BE2C (cell line): ENCODE data around the gene EEFSEC.

ENCODE experiments used
- DNase-seq: peaks from one replicate; pipeline ENCODE4 v3.0.0-alpha.2; 2020
- H3K27me3 ChIP-seq: fragments of 250-450 bp; sonication (Bioruptor Pico); 2 replicates; pipeline ENCODE4 v1.5.1; 2020; ENCODE audit warnings: mild to moderate bottlenecking
- H3K36me3 ChIP-seq: fragments of 250-450 bp; sonication (Bioruptor Pico); 2 replicates; pipeline ENCODE4 v1.5.1; 2020; ENCODE audit warnings: mild to moderate bottlenecking
- H3K4me1 ChIP-seq: fragments of 250-450 bp; sonication (Bioruptor Pico); 2 replicates; pipeline ENCODE4 v1.5.1; 2020
- H3K4me3 ChIP-seq: 2 replicates; pipeline ENCODE4 v1.5.1; 2011; ENCODE audit warnings: low read depth, low read length
- H3K9me3 ChIP-seq: fragments of 250-450 bp; sonication (Bioruptor Pico); 2 replicates; pipeline ENCODE4 v1.5.1; 2020
- TF ChIP-seq, protein P1 (sequence below): IDR thresholded peaks from 2 replicates; pipeline ENCODE4 v1.5.1; 2012; ENCODE audit warnings: mild to moderate bottlenecking, low read depth, low read length

The EEFSEC gene

DNA sequence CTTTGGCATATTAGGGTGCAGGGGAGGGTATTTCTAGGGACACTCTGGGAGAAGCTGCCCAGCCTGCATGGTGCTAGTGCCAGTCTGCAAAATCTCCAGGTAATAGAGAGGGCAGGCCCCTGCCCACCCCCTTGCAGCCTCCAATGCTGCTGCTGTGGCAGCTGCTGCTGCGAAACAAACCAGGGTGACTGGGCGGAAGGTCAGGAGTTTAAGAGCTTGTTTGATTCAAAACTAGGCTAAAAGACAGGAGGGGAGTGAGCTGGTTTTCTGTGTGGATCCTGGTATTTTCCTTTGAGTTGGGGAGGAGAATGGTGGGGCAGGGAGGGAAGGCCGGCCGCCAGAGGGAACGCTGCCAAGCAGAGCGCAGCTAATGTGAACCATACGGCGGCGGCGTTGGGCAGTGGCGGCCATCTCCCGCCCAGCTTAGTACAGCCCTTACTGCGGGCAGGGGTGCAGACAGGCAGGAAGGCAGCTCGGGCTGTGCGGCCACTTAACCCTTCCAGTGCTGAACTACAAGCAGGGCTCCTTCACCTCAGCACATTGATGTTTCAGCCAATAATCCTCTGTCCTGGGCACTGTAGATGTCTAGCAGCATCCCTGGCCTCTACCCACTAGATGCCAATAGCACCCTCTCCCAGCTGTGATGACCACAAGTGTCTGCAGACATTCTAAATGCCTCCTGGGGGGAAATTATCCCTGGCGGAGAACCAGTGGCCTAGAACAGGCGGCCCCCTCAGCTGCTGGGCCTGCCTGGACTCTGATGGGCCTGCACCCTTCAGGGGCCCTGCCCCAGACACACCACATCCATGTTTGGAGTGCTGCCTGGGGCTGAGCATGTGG lies 125.7 kb downstream of the EEFSEC start:
- peak; percentile 94 for DNase-seq
- H3K9me3 ChIP-seq, result no peaks in the 10 kb centered on the region
- H3K27me3 ChIP-seq, result no peaks in the 10 kb centered on the region
- 0 out of 2 replicates have a peak overlapping the region, but pooled peaks have one; percentile 2 for H3K4me3 ChIP-seq
- H3K36me3 ChIP-seq, result no peaks in the 10 kb centered on the region
- H3K4me1 ChIP-seq, result peaks cover 50% of the 10 kb centered on the region
- TF ChIP-seq, protein P1, sequence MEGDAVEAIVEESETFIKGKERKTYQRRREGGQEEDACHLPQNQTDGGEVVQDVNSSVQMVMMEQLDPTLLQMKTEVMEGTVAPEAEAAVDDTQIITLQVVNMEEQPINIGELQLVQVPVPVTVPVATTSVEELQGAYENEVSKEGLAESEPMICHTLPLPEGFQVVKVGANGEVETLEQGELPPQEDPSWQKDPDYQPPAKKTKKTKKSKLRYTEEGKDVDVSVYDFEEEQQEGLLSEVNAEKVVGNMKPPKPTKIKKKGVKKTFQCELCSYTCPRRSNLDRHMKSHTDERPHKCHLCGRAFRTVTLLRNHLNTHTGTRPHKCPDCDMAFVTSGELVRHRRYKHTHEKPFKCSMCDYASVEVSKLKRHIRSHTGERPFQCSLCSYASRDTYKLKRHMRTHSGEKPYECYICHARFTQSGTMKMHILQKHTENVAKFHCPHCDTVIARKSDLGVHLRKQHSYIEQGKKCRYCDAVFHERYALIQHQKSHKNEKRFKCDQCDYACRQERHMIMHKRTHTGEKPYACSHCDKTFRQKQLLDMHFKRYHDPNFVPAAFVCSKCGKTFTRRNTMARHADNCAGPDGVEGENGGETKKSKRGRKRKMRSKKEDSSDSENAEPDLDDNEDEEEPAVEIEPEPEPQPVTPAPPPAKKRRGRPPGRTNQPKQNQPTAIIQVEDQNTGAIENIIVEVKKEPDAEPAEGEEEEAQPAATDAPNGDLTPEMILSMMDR, result peak; percentile 36

DNA sequence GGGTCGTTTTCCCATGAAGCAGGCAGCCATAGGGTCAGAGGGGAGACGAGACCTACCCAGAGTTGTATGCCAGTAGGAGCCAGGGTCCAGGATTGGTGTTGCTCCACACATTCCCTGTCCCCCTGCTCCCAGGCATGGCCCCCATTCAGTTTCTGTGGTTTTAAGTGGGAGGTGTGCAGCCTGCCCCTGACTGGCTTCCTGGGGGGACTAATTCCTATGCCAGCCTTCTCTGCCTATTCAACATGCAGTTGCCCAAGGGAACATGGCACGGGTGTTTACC lies 126.3 kb downstream of the EEFSEC start:
- TF ChIP-seq, protein P1, result no peak
- DNase-seq, result no peak
- Histone ChIP-seq H3K27me3 (no peaks in the 10 kb centered on the region), H3K36me3 (no peaks in the 10 kb centered on the region), H3K4me1 (peaks cover 50% of the 10 kb centered on the region), H3K4me3 (no peak overlapping the region), H3K9me3 (no peaks in the 10 kb centered on the region)

DNA sequence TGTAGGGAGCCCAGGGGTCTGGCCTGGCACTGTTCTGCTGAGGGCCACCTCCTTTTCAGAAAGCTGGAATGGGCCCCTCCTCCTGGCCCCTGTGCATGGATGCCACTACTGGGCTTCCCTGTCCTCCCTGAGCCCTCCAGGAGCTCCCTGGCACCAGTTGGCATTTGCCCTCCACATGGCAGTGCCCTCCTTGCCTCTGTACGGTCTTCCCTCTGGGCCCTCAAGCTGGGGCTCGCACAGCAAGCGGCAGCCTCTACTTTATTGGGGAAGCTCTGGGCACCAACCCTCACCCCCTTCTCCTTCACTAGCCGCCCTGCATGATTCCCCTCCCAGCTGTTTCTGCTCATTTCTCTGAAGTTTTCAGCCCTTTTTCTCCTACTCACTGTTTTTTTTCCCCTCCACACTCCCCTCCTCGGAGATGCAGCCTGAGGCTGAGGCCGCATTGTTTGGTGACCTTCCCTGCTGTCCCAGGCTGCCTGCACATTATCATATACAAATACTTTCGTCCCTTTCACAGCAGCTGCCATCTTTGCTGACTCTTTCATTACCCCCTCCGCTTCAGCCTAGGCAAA lies 127.3 kb downstream of the EEFSEC start:
- TF ChIP-seq, protein P1, result no peak
- DNase-seq, result no peak
- Histone ChIP-seq H3K9me3 (no peaks in the 10 kb centered on the region), H3K27me3 (no peaks in the 10 kb centered on the region), H3K4me3 (no peak overlapping the region), H3K4me1 (peaks cover 50% of the 10 kb centered on the region), H3K36me3 (no peaks in the 10 kb centered on the region)

DNA sequence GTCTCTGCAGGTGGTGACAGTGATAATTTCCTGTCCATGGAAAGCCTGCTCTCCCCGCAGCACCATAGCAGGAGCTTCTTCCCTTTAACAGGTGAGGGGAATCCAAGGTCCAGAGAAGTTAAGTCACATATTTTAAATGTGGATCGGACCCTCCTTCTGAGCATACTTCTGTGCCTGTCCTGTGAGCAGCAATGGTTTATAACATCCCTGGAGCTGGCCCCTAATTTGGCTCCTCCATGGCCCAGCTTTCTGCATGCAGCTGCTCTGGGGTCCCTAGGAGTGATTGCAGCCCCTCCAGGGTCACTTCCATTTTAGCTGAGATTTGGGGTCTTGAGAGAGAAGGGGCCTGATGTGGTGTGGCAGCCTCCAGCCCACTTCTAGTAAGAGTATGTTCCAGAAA lies 127.8 kb downstream of the EEFSEC start:
- TF ChIP-seq, protein P1, result no peak
- H3K9me3 ChIP-seq, result no peaks in the 10 kb centered on the region
- H3K4me3 ChIP-seq, result no peak overlapping the region
- peaks cover 50% of the 10 kb centered on the region for H3K4me1 ChIP-seq
- H3K36me3 ChIP-seq, result no peaks in the 10 kb centered on the region
- no peak for DNase-seq
- H3K27me3 ChIP-seq, result no peaks in the 10 kb centered on the region

- TF ChIP-seq, protein P1, result no peak
- H3K36me3 ChIP-seq, result no peaks in the 10 kb centered on the region
- H3K9me3 ChIP-seq, result no peaks in the 10 kb centered on the region
- H3K4me1 ChIP-seq, result peaks cover 49% of the 10 kb centered on the region
- no peak overlapping the region for H3K4me3 ChIP-seq
- DNase-seq, result no peak
- H3K27me3 ChIP-seq, result no peaks in the 10 kb centered on the region
Measured at GRCh38 chr3:128281461-128282367, 128.4 kb downstream of the EEFSEC start.
